ENCODE results near the gene ZNF185. TPM values are rescaled to one million over a fixed set of nuclear protein-coding genes. Genes with fewer than 3 reads are reported as not detected.

ZNF185 gene
- total and polyA plus RNA-seq, 9 of the 15 experiments (the other 6 are each of a cell fraction or from before 2014, with no cell fraction given) = 0.08 to 1.1 (median 0.22) TPM

DNA sequence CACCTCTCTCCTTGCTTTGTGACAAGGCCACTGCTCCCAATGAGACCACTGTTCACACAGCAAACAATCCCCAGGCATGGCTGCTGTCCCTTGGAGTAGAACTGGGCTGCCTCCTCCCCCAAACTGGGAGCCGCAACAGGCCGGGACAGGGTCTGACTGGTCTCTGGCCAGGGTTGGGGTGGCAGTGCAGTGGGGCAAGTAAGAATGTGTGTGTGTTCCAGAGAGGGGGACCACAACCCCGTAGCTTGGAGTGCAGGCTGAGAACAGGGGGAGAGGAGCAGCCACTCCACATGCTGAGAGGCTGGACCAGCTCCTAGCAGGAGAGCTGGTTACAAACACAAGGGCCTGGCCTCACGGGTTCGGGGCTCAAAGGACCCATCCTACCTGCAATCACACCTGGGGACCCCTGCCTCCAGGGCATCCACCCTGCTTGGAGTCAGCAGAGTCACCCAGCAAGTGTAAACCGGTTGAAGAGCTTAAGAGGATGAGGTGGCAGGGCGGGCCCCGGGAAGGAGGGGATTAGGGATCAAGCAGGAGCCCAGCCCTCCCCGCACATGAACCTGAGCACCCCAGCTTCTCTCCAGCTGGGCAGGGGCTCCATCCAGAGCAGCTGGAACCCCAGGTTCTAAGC, 3.8 kb upstream of the ZNF185 start (continued):
- no peak for TF ChIP-seq ZNF311 (CRISPR knock-in tag; IDR thresholded peaks at IDR 0.05)

DNA sequence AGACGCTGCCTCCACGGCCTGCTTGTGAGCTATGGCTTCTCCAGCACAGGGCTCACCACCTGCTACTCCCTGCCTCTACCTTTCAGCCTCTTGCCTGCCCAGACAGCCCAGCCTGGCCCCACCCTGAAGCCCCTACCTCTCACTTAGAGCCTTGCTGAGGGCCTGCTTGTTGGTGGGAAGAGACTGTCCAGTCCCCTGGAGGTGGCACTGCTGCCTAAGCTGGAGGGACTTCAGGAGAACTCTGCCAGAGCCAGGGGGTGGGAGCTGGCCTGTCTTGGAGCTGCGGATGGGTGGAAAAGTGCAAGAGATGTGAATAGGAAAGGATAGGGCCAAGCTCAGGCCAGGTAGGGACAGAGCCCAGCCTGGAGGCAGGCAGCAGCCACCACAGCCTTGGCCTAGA, 2.7 kb upstream of the ZNF185 start:
- peaks cover 0 to 16% of the 10 kb centered on the region in 2 experiments; a peak in 2 of 5 replicates for H3K4me1 ChIP-seq (replicated peaks in 1 of 2; ENCODE audit: control insufficient read depth in 2 of 2, insufficient read depth in 2 of 2, low read length in 2 of 2)
- no peaks in the 10 kb centered on the region for H3K36me3 ChIP-seq (ENCODE audit: control insufficient read depth, insufficient read depth, low read length)
- peaks cover 25 to 87% of the 10 kb centered on the region in 2 experiments; a peak in 4 of 5 replicates for H3K27me3 ChIP-seq (ENCODE audit: control insufficient read depth in 2 of 2, insufficient read depth in 2 of 2, low read length in 2 of 2)
- H4K20me1 ChIP-seq (replicated peaks; ENCODE audit: control insufficient read depth, insufficient read depth, low read length) = peaks cover 13% of the 10 kb centered on the region; the same call in 1 of the 2 replicates
- no peak overlapping the region for H3K27ac ChIP-seq (ENCODE audit: extremely low read depth, low read depth, low read length)
- ATAC-seq (no peak; the same call in 2 of the 3 replicates), DNase-seq (ENCODE audit: extremely low read depth in 1 of 4, low spot score in 3 of 4) (no peak), FAIRE-seq (no peak)
- no peaks in the 10 kb centered on the region for H3K9me1 ChIP-seq (ENCODE audit: control insufficient read depth, insufficient read depth, low read length)
- 3% methylated on average over 3 of the region's 3 CpGs for WGBS (ENCODE audit: insufficient coverage, low coverage, missing lambda C conversion rate)
- intact Hi-C loops (cut with micrococcal nuclease) = no loop called here
- H2AFZ ChIP-seq (ENCODE audit: low read depth, low read length) = no peak overlapping the region
- ChIA-PET CTCF (ENCODE audit: low intra/inter-chr PET ratio) (no interaction called here), POLR2A (interaction anchor here (0.5 kb wide), 1 partner anchor 41 kb away, joined by 3 read pairs; no protein-coding TSS in a partner anchor)
- H3K79me2 ChIP-seq (ENCODE audit: control insufficient read depth, insufficient read depth, low read length) = no peaks in the 10 kb centered on the region
- BruUV-seq (replicated peaks) = no TSS peak
- TF ChIP-seq, protein P1, sequence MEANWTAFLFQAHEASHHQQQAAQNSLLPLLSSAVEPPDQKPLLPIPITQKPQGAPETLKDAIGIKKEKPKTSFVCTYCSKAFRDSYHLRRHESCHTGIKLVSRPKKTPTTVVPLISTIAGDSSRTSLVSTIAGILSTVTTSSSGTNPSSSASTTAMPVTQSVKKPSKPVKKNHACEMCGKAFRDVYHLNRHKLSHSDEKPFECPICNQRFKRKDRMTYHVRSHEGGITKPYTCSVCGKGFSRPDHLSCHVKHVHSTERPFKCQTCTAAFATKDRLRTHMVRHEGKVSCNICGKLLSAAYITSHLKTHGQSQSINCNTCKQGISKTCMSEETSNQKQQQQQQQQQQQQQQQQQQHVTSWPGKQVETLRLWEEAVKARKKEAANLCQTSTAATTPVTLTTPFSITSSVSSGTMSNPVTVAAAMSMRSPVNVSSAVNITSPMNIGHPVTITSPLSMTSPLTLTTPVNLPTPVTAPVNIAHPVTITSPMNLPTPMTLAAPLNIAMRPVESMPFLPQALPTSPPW (CRISPR knock-in tag; IDR thresholded peaks at IDR 0.05) = no peak
- TF ChIP-seq L3MBTL2 (IDR thresholded peaks at IDR 0.05) = no peak
- no peak for TF ChIP-seq ZNF133 (CRISPR knock-in tag; IDR thresholded peaks at IDR 0.05)
- no peak for TF ChIP-seq SNIP1 (IDR thresholded peaks at IDR 0.05; ENCODE audit: low read depth)
- TF ChIP-seq ESRRA (IDR thresholded peaks at IDR 0.05; ENCODE audit: borderline replicate concordance, low read depth) = no peak
- no peak for TF ChIP-seq ARHGAP35 (IDR thresholded peaks at IDR 0.05; ENCODE audit: partially characterized antibody)
- TF ChIP-seq ZKSCAN8 (CRISPR knock-in tag; IDR thresholded peaks at IDR 0.05) = no peak
- no peak for TF ChIP-seq ZNF134 (CRISPR knock-in tag; conservative IDR thresholded peaks at IDR 0.05)
- TF ChIP-seq, protein P2, sequence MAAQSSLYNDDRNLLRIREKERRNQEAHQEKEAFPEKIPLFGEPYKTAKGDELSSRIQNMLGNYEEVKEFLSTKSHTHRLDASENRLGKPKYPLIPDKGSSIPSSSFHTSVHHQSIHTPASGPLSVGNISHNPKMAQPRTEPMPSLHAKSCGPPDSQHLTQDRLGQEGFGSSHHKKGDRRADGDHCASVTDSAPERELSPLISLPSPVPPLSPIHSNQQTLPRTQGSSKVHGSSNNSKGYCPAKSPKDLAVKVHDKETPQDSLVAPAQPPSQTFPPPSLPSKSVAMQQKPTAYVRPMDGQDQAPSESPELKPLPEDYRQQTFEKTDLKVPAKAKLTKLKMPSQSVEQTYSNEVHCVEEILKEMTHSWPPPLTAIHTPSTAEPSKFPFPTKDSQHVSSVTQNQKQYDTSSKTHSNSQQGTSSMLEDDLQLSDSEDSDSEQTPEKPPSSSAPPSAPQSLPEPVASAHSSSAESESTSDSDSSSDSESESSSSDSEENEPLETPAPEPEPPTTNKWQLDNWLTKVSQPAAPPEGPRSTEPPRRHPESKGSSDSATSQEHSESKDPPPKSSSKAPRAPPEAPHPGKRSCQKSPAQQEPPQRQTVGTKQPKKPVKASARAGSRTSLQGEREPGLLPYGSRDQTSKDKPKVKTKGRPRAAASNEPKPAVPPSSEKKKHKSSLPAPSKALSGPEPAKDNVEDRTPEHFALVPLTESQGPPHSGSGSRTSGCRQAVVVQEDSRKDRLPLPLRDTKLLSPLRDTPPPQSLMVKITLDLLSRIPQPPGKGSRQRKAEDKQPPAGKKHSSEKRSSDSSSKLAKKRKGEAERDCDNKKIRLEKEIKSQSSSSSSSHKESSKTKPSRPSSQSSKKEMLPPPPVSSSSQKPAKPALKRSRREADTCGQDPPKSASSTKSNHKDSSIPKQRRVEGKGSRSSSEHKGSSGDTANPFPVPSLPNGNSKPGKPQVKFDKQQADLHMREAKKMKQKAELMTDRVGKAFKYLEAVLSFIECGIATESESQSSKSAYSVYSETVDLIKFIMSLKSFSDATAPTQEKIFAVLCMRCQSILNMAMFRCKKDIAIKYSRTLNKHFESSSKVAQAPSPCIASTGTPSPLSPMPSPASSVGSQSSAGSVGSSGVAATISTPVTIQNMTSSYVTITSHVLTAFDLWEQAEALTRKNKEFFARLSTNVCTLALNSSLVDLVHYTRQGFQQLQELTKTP (IDR thresholded peaks at IDR 0.05; ENCODE audit: low read depth in 1 of 2, partially characterized antibody in 2 of 2) = no peak
- no peak for TF ChIP-seq PHB (CRISPR knock-in tag; IDR thresholded peaks at IDR 0.05)
- in situ Hi-C loops (cut with MboI) = no loop called here
- H3K9me3 ChIP-seq (replicated peaks; ENCODE audit: control insufficient read depth, insufficient read depth, low read depth, low read length) = no peaks in the 10 kb centered on the region
- H3K4me3 ChIP-seq = no peak overlapping the region
- no peak overlapping the region for H3K9ac ChIP-seq (ENCODE audit: insufficient read depth in 1 of 2, low read depth in 2 of 2, low read length in 2 of 2)
- H3K4me2 ChIP-seq (ENCODE audit: insufficient read depth, low read length) = no peak overlapping the region
